ENCODE results near the gene C22orf39.

- TF ChIP-seq, protein P1, sequence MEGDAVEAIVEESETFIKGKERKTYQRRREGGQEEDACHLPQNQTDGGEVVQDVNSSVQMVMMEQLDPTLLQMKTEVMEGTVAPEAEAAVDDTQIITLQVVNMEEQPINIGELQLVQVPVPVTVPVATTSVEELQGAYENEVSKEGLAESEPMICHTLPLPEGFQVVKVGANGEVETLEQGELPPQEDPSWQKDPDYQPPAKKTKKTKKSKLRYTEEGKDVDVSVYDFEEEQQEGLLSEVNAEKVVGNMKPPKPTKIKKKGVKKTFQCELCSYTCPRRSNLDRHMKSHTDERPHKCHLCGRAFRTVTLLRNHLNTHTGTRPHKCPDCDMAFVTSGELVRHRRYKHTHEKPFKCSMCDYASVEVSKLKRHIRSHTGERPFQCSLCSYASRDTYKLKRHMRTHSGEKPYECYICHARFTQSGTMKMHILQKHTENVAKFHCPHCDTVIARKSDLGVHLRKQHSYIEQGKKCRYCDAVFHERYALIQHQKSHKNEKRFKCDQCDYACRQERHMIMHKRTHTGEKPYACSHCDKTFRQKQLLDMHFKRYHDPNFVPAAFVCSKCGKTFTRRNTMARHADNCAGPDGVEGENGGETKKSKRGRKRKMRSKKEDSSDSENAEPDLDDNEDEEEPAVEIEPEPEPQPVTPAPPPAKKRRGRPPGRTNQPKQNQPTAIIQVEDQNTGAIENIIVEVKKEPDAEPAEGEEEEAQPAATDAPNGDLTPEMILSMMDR (IDR thresholded peaks at IDR 0.05), result no peak
- TF ChIP-seq EP300 (IDR thresholded peaks at IDR 0.05), result no peak
- TF ChIP-seq, protein P2, sequence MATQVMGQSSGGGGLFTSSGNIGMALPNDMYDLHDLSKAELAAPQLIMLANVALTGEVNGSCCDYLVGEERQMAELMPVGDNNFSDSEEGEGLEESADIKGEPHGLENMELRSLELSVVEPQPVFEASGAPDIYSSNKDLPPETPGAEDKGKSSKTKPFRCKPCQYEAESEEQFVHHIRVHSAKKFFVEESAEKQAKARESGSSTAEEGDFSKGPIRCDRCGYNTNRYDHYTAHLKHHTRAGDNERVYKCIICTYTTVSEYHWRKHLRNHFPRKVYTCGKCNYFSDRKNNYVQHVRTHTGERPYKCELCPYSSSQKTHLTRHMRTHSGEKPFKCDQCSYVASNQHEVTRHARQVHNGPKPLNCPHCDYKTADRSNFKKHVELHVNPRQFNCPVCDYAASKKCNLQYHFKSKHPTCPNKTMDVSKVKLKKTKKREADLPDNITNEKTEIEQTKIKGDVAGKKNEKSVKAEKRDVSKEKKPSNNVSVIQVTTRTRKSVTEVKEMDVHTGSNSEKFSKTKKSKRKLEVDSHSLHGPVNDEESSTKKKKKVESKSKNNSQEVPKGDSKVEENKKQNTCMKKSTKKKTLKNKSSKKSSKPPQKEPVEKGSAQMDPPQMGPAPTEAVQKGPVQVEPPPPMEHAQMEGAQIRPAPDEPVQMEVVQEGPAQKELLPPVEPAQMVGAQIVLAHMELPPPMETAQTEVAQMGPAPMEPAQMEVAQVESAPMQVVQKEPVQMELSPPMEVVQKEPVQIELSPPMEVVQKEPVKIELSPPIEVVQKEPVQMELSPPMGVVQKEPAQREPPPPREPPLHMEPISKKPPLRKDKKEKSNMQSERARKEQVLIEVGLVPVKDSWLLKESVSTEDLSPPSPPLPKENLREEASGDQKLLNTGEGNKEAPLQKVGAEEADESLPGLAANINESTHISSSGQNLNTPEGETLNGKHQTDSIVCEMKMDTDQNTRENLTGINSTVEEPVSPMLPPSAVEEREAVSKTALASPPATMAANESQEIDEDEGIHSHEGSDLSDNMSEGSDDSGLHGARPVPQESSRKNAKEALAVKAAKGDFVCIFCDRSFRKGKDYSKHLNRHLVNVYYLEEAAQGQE (IDR thresholded peaks at IDR 0.05), result no peak
- TF ChIP-seq RFX5 (IDR thresholded peaks at IDR 0.05), result no peak
- no peak for TF ChIP-seq POLR2A (IDR thresholded peaks at IDR 0.05; ENCODE audit: low read length)
- TF ChIP-seq, protein P3, sequence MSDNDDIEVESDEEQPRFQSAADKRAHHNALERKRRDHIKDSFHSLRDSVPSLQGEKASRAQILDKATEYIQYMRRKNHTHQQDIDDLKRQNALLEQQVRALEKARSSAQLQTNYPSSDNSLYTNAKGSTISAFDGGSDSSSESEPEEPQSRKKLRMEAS (IDR thresholded peaks at IDR 0.05), result no peak
- no peak for TF ChIP-seq USF2 (IDR thresholded peaks at IDR 0.05)
- no peak for TF ChIP-seq RAD21 (conservative IDR thresholded peaks at IDR 0.05 in 1 of 2, IDR thresholded peaks at IDR 0.05 in 1 of 2)
- no peak for TF ChIP-seq KDM1A (IDR thresholded peaks at IDR 0.05; ENCODE audit: low read depth)
These were observed 24.1 kb upstream of the C22orf39 start for GRCh38 chr22:19471572-19471971.
